Measurements from ENCODE around the gene PHC2.

The PHC2 gene

DNA sequence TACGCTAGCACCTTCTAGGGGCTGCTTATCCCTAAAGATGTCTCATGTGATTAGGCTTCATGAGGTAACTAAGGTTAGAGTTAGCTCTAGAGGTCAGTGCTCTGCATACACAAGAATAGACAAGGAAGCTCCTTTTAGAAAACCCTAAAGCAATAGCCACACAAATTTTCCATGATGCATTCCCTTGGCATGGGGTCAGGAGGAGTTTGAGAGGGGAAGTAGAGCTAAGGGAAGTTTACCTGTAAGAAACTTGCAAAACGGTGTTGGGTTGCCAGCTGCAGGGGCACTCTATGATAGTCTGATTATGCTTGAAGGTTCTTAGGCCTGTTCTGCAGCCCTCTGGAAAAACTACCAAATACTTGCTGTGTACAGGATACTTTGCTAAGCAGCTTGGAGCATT lies 71.0 kb downstream of the PHC2 start (continued):
- TF ChIP-seq, protein P1, sequence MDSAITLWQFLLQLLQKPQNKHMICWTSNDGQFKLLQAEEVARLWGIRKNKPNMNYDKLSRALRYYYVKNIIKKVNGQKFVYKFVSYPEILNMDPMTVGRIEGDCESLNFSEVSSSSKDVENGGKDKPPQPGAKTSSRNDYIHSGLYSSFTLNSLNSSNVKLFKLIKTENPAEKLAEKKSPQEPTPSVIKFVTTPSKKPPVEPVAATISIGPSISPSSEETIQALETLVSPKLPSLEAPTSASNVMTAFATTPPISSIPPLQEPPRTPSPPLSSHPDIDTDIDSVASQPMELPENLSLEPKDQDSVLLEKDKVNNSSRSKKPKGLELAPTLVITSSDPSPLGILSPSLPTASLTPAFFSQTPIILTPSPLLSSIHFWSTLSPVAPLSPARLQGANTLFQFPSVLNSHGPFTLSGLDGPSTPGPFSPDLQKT (IDR thresholded peaks at IDR 0.05; ENCODE audit: borderline replicate concordance, low read depth, low read length): no peak

- POLR2A ChIA-PET: no interaction called here
- CTCF ChIA-PET: interaction anchor here (0.5 to 1.2 kb wide), 4 partner anchors 63 to 254 kb away, joined by 3 to 6 read pairs (median 4); partner anchors contain the start of gene ZSCAN20
- Histone ChIP-seq H3K4me1 (ENCODE audit: control insufficient read depth, insufficient read depth, low read length) (peaks cover 5% of the 10 kb centered on the region), H3K27ac (ENCODE audit: extremely low read depth, low read depth, low read length) (no peak overlapping the region), H3K4me3 (ENCODE audit: low read depth, low read length) (no peak overlapping the region), H3K9me3 (ENCODE audit: control insufficient read depth, insufficient read depth, low read depth, low read length) (no peaks in the 10 kb centered on the region), H3K36me3 (ENCODE audit: control insufficient read depth in 2 of 2, insufficient read depth in 1 of 2, low read length in 2 of 2) (peaks cover 0 to 32% of the 10 kb centered on the region in 2 experiments; a peak in 1 of 3 replicates)
- TF ChIP-seq ZNF169 (tag by site-specific recombination; IDR thresholded peaks at IDR 0.05) (no peak), MEIS1 (CRISPR knock-in tag; IDR thresholded peaks at IDR 0.05; ENCODE audit: borderline replicate concordance) (no peak), SETDB1 (IDR thresholded peaks at IDR 0.05; ENCODE audit: insufficient read length, low read length) (no peak)
These were observed 71.9 kb downstream of the PHC2 start for GRCh38 chr1:33358795-33359503.

DNA sequence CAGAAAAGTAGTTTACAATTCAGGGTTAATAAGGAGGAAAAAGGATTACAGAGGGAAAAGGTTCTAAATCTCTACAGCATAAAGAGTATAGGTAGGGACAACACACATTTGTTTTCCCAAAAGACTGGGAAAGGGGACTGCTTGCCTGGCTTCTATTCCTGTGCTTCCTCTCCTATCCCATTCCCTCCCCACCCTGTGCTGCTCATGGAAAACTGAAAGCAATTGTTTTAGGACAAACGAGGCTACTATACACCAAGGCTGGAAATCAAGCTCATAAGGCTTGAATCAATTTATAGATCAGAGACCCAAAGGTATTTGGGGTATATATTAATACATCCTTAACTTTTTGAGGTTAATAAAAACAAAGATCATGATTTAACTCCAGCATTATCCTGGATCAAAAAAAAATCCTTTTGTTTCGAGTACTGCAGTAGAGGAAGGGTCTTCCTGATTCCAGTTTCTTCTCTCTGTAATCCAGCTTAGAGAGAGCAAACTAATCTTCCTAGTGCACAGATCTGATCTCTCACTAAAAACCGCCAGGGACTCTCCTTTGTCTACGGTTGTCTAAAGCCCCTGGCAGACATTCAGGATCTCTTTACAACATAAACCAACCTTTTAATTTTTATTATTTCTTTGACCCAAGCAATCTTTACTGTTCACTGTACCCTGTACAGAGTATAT lies 72.6 kb downstream of the PHC2 start:
- ChIA-PET POLR2A (no interaction called here), CTCF (interaction anchor here (1.0 to 1.2 kb wide), 2 partner anchors 63 to 97 kb away, joined by 5 to 6 read pairs; no protein-coding TSS in a partner anchor)
- Histone ChIP-seq H3K4me1 (ENCODE audit: control insufficient read depth, insufficient read depth, low read length) (no peaks in the 10 kb centered on the region), H3K36me3 (ENCODE audit: control insufficient read depth in 2 of 2, insufficient read depth in 1 of 2, low read length in 2 of 2) (peaks cover 0 to 34% of the 10 kb centered on the region in 2 experiments; a peak in 1 of 3 replicates), H3K9me3 (ENCODE audit: control insufficient read depth, insufficient read depth, low read depth, low read length) (no peaks in the 10 kb centered on the region), H3K27ac (ENCODE audit: extremely low read depth, low read depth, low read length) (no peak overlapping the region), H3K4me3 (ENCODE audit: low read depth, low read length) (no peak overlapping the region)
- TF ChIP-seq PBX3 (CRISPR knock-in tag; IDR thresholded peaks at IDR 0.05): no peak
- TF ChIP-seq, protein P1 (IDR thresholded peaks at IDR 0.05; ENCODE audit: borderline replicate concordance, low read depth, low read length): no peak
- TF ChIP-seq ZNF155 (tag by site-specific recombination; IDR thresholded peaks at IDR 0.05): no peak
- TF ChIP-seq SALL2 (tag by site-specific recombination; IDR thresholded peaks at IDR 0.05; ENCODE audit: borderline replicate concordance): no peak
- TF ChIP-seq ZNF48 (tag by site-specific recombination; IDR thresholded peaks at IDR 0.05): no peak
- TF ChIP-seq ZNF433 (tag by site-specific recombination; IDR thresholded peaks at IDR 0.05; ENCODE audit: low read depth): no peak
- no peak for TF ChIP-seq KLF7 (tag by site-specific recombination; IDR thresholded peaks at IDR 0.05; ENCODE audit: borderline replicate concordance)
- no peak for TF ChIP-seq ZNF837 (tag by site-specific recombination; IDR thresholded peaks at IDR 0.05)
- TF ChIP-seq ZNF843 (tag by site-specific recombination; IDR thresholded peaks at IDR 0.05): no peak
- no peak for TF ChIP-seq ZNF645 (tag by site-specific recombination; IDR thresholded peaks at IDR 0.05)
- TF ChIP-seq ZNF518A (tag by site-specific recombination; conservative IDR thresholded peaks at IDR 0.05; ENCODE audit: low read depth): no peak
- no peak for TF ChIP-seq ZNF140 (tag by site-specific recombination; IDR thresholded peaks at IDR 0.05)
- TF ChIP-seq, protein P2, sequence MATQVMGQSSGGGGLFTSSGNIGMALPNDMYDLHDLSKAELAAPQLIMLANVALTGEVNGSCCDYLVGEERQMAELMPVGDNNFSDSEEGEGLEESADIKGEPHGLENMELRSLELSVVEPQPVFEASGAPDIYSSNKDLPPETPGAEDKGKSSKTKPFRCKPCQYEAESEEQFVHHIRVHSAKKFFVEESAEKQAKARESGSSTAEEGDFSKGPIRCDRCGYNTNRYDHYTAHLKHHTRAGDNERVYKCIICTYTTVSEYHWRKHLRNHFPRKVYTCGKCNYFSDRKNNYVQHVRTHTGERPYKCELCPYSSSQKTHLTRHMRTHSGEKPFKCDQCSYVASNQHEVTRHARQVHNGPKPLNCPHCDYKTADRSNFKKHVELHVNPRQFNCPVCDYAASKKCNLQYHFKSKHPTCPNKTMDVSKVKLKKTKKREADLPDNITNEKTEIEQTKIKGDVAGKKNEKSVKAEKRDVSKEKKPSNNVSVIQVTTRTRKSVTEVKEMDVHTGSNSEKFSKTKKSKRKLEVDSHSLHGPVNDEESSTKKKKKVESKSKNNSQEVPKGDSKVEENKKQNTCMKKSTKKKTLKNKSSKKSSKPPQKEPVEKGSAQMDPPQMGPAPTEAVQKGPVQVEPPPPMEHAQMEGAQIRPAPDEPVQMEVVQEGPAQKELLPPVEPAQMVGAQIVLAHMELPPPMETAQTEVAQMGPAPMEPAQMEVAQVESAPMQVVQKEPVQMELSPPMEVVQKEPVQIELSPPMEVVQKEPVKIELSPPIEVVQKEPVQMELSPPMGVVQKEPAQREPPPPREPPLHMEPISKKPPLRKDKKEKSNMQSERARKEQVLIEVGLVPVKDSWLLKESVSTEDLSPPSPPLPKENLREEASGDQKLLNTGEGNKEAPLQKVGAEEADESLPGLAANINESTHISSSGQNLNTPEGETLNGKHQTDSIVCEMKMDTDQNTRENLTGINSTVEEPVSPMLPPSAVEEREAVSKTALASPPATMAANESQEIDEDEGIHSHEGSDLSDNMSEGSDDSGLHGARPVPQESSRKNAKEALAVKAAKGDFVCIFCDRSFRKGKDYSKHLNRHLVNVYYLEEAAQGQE (tag by site-specific recombination; IDR thresholded peaks at IDR 0.05): no peak
